ENCODE data around the gene EIF2S1. TPM values are rescaled to one million over a fixed set of nuclear protein-coding genes. Genes with fewer than 3 reads are reported as not detected.

EIF2S1 gene
- total RNA-seq, 1 experiment from 2014 or later, result 116 TPM

DNA sequence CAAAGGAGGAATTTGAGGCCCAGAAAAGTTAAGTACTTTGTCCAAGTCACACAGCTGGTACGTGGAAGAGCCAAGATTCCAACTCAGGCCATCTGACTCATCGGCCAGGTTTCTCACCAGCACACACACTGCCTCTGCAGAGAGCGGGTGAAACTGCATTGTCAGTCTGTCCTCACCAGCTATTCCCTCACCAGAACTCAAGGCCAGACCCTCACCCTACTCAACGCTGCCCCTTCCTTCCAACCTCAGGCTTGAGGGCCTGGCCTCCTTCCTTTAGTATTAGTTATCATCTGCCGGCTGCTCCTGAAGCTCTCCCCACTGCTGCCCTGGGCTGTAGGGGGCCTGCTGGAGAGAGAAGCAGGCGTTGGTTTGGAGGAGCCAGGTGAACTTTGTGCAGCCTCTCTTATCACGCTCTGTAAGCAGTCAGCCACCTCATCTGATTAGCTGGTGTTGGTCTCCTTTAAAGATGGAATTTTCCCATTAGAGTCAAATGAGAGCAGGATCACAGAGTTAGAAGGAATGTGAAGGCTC, 68.4 kb downstream of the EIF2S1 start:
- ChIA-PET POLR2A (no interaction called here), CTCF (interaction anchor here (0.8 to 3.4 kb wide), 5 partner anchors 84 to 238 kb away, joined by 4 to 28 read pairs (median 17); no protein-coding TSS in a partner anchor)
- H3K36me3 ChIP-seq (ENCODE audit: control insufficient read depth, insufficient read depth, low read length), result no peaks in the 10 kb centered on the region
- peak; percentile 84 for ATAC-seq
- intact Hi-C loops (cut with micrococcal nuclease; ENCODE audit: unreplicated experiment) (loop anchor here (10.0 kb wide), 1 partner anchor 86 kb away; no protein-coding TSS in a partner anchor), in situ Hi-C loops (cut with HindIII; ENCODE audit: low pct_unique_long_range_greater_than_20kb, low sequenced_read_pairs) (no loop called here)
- H3K4me3 ChIP-seq (ENCODE audit: low read depth in 2 of 2, low read length in 2 of 2), result no peak overlapping the region
- H3K4me1 ChIP-seq (ENCODE audit: control insufficient read depth, insufficient read depth, low read length), result peaks cover 7% of the 10 kb centered on the region
- H3K27me3 ChIP-seq (ENCODE audit: control insufficient read depth, insufficient read depth, low read length), result no peaks in the 10 kb centered on the region
- no peaks in the 10 kb centered on the region for H3K9me3 ChIP-seq (ENCODE audit: control insufficient read depth, insufficient read depth, low read depth, low read length)
- H3K27ac ChIP-seq (ENCODE audit: low read length), result peak overlapping the region; percentile 35
- TF ChIP-seq, protein P1, sequence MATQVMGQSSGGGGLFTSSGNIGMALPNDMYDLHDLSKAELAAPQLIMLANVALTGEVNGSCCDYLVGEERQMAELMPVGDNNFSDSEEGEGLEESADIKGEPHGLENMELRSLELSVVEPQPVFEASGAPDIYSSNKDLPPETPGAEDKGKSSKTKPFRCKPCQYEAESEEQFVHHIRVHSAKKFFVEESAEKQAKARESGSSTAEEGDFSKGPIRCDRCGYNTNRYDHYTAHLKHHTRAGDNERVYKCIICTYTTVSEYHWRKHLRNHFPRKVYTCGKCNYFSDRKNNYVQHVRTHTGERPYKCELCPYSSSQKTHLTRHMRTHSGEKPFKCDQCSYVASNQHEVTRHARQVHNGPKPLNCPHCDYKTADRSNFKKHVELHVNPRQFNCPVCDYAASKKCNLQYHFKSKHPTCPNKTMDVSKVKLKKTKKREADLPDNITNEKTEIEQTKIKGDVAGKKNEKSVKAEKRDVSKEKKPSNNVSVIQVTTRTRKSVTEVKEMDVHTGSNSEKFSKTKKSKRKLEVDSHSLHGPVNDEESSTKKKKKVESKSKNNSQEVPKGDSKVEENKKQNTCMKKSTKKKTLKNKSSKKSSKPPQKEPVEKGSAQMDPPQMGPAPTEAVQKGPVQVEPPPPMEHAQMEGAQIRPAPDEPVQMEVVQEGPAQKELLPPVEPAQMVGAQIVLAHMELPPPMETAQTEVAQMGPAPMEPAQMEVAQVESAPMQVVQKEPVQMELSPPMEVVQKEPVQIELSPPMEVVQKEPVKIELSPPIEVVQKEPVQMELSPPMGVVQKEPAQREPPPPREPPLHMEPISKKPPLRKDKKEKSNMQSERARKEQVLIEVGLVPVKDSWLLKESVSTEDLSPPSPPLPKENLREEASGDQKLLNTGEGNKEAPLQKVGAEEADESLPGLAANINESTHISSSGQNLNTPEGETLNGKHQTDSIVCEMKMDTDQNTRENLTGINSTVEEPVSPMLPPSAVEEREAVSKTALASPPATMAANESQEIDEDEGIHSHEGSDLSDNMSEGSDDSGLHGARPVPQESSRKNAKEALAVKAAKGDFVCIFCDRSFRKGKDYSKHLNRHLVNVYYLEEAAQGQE (IDR thresholded peaks at IDR 0.05; ENCODE audit: insufficient read depth in 1 of 2, low read depth in 2 of 2, low read length in 1 of 2), result no peak
- TF ChIP-seq POLR2AphosphoS5 (IDR thresholded peaks at IDR 0.05; ENCODE audit: low read depth, low read length) (no peak), TCF7L2 (IDR thresholded peaks at IDR 0.05; ENCODE audit: low read depth, low read length) (no peak)
- TF ChIP-seq, protein P2, sequence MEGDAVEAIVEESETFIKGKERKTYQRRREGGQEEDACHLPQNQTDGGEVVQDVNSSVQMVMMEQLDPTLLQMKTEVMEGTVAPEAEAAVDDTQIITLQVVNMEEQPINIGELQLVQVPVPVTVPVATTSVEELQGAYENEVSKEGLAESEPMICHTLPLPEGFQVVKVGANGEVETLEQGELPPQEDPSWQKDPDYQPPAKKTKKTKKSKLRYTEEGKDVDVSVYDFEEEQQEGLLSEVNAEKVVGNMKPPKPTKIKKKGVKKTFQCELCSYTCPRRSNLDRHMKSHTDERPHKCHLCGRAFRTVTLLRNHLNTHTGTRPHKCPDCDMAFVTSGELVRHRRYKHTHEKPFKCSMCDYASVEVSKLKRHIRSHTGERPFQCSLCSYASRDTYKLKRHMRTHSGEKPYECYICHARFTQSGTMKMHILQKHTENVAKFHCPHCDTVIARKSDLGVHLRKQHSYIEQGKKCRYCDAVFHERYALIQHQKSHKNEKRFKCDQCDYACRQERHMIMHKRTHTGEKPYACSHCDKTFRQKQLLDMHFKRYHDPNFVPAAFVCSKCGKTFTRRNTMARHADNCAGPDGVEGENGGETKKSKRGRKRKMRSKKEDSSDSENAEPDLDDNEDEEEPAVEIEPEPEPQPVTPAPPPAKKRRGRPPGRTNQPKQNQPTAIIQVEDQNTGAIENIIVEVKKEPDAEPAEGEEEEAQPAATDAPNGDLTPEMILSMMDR (IDR thresholded peaks at IDR 0.05), result no peak
- no TSS peak for BruUV-seq (replicated peaks)
- DNase-seq (ENCODE audit: low read depth, low spot score), result no peak

DNA sequence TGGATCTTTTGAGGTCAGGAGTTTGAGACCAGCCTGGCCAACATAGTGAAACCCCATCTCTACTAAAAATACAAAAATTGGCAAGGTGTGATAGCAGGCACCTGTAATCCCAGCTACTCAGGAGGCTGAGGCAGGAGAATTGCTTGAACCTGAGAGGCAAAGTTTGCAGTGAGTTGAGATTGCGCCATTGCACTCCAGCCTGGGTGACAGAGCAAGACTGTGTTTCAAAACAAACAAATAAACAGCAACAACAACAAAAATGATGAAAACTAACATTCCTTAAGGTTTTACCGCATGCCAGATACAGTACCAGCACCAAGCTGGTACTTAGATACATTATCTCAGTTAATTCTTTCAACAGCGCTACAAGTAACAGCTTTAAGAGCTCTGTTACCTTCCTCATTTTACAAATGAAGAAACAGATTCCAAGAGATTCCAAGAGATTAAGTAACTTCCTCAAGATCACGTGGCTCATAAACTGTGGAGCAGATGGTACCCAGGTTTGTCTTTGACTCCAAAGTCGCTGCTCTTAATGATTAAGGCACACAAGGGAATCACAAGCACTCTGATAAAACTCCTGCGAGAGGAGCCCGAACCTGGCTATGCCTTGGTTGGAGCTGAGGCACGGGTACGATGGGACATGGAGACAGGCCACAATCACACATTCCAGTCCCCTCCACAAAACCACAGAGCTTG, 69.5 kb downstream of the EIF2S1 start:
- no peaks in the 10 kb centered on the region for H3K9me3 ChIP-seq (ENCODE audit: control insufficient read depth, insufficient read depth, low read depth, low read length)
- H3K4me1 ChIP-seq (ENCODE audit: control insufficient read depth, insufficient read depth, low read length), result peaks cover 7% of the 10 kb centered on the region
- ChIA-PET CTCF (interaction anchor here (0.5 to 3.4 kb wide), 3 partner anchors 16 to 142 kb away, joined by 6 to 28 read pairs (median 9); no protein-coding TSS in a partner anchor), POLR2A (no interaction called here)
- H3K4me3 ChIP-seq (ENCODE audit: low read depth in 2 of 2, low read length in 2 of 2), result no peak overlapping the region
- H3K27ac ChIP-seq (ENCODE audit: low read length), result peak overlapping the region; percentile 57; the same call in 1 of the 2 replicates
- intact Hi-C loops (cut with micrococcal nuclease; ENCODE audit: unreplicated experiment) (loop anchor here (10.0 kb wide), 1 partner anchor 85 kb away; no protein-coding TSS in a partner anchor), in situ Hi-C loops (cut with HindIII; ENCODE audit: low pct_unique_long_range_greater_than_20kb, low sequenced_read_pairs) (no loop called here)
- H3K27me3 ChIP-seq (ENCODE audit: control insufficient read depth, insufficient read depth, low read length), result no peaks in the 10 kb centered on the region
- BruUV-seq (replicated peaks), result no TSS peak
- TF ChIP-seq, protein P2 (IDR thresholded peaks at IDR 0.05), result no peak
- TF ChIP-seq, protein P1 (IDR thresholded peaks at IDR 0.05; ENCODE audit: insufficient read depth in 1 of 2, low read depth in 2 of 2, low read length in 1 of 2), result no peak
- TF ChIP-seq TCF7L2 (IDR thresholded peaks at IDR 0.05; ENCODE audit: low read depth, low read length) (no peak), POLR2AphosphoS5 (IDR thresholded peaks at IDR 0.05; ENCODE audit: low read depth, low read length) (no peak), SIN3A (IDR thresholded peaks at IDR 0.05; ENCODE audit: borderline replicate concordance, insufficient read depth, low read depth, low read length) (no peak)
- no peaks in the 10 kb centered on the region for H3K36me3 ChIP-seq (ENCODE audit: control insufficient read depth, insufficient read depth, low read length)
- ATAC-seq (no peak), DNase-seq (ENCODE audit: low read depth, low spot score) (no peak)

Measured in Panc1 (cell line).